Activated CD8-positive, alpha-beta memory T cell treated with anti-CD3 and anti-CD28 coated beads for 48 hours (primary cell): ENCODE data around the gene FRMD8.

Source experiments
- DNase-seq, 3 experiments: peaks; one replicate each; pipeline ENCODE4 v3.0.0-alpha.2; 2020; ENCODE audit warnings: low read depth in 2 of 3, low spot score in 2 of 3

Gene FRMD8

GRCh38 chr11:65373839-65374580, 12.4 kb upstream of the FRMD8 start:
- DNase-seq = no peak

- no peak for DNase-seq
Observed at GRCh38 chr11:65375012-65375411, 11.4 kb upstream of the FRMD8 start.

GRCh38 chr11:65376138-65376713, 10.2 kb upstream of the FRMD8 start:
- no peak for DNase-seq

- no peak for DNase-seq
Observed at GRCh38 chr11:65377036-65377435, 9.4 kb upstream of the FRMD8 start.

- DNase-seq = no peak
Observed at GRCh38 chr11:65377777-65378176, 8.7 kb upstream of the FRMD8 start.

GRCh38 chr11:65378208-65378927, 8.1 kb upstream of the FRMD8 start:
- no peak for DNase-seq

- no peak for DNase-seq
Observed at GRCh38 chr11:65378928-65379638, 7.4 kb upstream of the FRMD8 start.

- DNase-seq = no peak
Observed at GRCh38 chr11:65379698-65380459, 6.6 kb upstream of the FRMD8 start.

DNA sequence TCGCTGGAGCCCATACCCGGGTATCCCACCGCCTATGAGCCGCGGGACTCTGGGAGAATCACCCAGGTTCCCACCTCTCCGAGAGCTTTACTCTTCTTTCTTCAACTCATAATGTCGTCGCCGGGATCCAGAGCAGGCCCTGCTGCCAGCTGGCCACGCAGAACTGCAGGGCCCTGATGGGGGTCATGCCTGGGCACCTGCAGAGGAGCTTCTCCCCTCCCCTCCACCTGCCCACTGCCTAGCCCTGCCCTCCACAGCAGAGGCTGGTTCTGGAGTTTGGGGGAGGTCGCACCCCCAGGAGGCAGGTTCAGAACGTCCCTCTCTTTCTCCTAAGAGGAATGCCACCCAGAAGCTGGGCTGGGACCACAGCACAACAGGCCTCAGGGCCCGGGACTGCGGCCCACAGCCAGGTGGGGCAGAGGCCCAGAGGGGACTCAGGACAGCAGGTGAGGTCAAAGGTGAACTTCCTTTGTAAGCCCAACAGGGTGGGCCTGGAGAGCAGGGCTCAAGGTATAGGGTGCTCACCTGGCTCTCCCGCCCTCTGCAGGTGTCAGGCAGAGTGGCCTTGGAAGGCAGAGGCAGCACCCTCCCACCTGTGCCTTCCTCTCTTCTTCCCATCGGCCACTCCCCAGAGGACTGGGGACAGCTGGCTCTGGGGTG, 5.8 kb upstream of the FRMD8 start:
- DNase-seq = no peak

GRCh38 chr11:65381716-65382032, 4.8 kb upstream of the FRMD8 start:
- DNase-seq = peak in 1 of 3 experiments; percentile 19

- peak; percentile 76 to 85 (median 83) for DNase-seq
Observed at GRCh38 chr11:65382033-65382803, 4.2 kb upstream of the FRMD8 start, which contains the start of gene SLC25A45. SLC25A45 (minus strand) TSS chr11:65382646; CDS start chr11:65381951, 695 bp downstream.

DNA sequence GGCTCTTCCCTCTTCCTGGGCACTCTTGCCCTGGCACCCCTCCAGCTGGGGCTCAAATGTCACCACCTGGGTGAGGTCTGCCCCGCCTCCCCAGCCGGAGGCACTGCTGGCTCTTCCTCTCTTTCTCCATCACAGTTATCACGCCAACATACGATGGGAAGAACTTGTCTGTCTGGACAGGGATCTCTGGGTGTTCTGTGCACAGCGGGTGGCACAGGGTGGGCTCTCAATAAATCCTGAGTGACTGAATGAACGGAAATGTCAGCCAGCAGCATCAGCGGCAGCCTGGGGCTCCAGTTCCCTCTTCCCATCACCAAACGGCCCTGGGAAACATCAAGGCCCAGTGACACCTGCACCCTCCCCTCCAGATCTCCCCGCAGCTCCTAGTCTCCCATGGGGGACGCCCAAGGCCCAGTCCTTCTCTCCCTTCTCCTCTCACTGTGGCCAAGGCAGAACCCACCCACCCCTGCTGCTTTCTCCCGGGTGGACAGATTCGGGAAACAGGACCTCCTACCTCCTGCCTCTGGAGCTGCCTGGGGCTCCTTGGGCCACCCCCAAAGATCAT, 3.6 kb upstream of the FRMD8 start:
- no peak for DNase-seq

DNA sequence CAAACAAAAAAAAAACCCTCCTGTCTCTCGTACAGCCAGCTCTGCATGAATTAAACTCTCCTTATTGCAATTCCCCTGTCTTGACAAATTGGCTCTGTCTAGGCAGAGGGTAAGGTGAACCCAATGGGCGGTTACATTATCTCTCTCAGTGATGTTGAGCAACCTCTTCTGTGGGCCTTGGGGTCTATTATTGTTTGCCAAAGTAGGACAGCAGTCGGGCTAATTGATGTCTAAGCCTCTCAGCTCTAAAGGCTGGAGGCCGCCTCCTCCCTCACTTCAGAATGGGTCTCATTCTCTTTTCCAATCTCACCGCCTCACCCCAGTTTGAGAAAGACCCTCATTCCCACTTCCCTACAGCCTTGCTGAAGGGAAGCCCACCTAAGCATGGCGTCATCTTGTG, 2.7 kb upstream of the FRMD8 start:
- no peak for DNase-seq

GRCh38 chr11:65384301-65384889, 2.0 kb upstream of the FRMD8 start:
- DNase-seq = no peak

- DNase-seq = no peak
Observed at GRCh38 chr11:65388731-65389130, 2.3 kb downstream of the FRMD8 start.

DNA sequence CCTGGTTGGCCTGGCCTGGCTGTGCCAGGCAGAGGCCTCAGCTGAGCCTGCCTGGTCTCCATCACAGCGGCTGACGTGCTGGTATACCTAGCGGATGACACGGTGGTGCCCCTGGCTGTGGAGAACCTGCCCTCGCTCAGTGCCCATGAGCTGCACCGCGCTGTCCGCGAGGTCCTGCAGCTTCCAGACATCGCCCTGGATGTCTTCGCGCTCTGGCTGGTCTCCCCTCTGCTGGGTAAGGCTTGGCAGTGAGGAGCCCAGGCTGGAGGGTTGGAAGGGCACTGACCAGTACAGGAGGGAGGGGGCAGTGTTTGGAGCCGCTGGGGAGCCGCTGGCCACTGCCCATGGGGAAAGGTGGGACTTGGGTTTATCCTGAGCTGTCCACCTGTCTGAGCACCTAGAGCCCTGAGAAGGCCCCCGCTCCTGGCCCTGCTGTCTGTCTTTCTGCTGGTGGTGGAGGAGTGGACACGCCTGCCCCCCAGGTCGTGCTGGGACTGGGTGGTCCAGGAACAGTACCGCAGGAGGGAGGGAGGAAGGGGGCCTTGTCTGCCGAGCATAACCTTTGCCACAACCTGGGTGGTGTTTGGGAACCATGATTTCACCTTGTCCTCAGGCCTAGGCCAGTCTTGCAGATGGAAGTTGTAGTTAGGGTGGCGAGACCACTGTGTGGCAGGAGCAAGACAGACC, 3.0 kb downstream of the FRMD8 start:
- no peak for DNase-seq

DNA sequence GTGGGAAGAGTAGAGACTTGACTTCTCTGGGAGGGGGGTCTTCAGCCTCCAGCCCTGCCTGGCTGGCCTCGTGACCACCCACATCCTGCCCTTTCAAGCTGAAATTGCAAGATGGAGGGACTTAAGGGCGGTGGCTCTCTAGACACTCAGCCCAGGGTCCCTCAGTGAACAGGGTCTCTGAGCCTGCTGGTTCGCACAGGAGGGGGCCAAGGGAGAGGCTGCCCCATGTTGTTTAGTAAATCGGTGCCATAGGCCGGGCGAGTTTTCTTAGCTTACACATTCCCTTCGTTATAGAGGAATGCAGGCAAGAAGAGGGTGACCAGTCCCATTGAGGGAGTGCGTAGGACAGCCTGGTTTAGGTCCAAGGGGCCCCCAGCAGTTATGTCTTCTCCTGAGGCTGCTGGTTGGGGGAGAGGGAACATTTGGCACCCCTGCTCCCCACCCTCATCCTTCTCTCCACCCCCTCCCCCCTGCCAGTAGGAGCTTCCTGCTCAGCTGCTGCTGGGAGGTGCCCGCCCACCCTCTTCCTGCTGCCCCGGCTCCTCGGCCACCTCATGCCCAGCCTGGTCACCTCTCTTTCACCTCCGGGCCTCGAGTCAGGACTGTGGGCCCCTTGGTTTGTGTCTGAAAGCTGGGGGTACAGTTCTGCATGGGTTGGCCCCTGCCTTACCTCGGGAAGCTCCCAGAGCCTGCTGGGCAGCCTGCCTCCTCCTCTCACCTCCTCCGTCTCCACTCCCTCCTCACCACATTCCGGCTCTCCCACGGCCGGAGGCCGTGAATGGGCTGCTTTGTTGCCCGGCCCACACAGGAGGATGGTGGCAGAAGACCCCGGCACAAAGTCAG, 3.9 kb downstream of the FRMD8 start:
- no peak for DNase-seq

DNA sequence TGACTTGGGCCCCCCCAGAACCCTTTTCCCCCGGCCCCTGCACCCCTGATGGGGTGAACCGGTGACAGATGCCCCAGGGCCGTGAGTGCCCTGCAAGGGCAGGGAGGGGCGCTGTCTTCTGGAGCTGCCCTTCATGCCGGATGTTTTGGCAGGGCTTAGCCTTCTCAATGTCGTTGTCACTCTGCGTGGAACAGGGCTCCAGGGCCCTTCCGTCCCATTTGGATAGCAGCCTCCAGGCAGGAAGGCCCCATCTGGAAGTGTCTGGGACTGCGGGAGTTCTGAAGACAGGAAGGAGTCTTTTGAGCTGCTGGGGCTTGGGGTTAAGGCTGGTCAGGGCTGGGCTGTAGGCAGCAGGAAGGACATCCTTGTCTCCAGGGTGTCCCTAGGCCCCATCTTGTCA, 4.6 kb downstream of the FRMD8 start:
- no peak for DNase-seq
